ENCODE data around the gene CARS1.

CARS1 gene

DNA sequence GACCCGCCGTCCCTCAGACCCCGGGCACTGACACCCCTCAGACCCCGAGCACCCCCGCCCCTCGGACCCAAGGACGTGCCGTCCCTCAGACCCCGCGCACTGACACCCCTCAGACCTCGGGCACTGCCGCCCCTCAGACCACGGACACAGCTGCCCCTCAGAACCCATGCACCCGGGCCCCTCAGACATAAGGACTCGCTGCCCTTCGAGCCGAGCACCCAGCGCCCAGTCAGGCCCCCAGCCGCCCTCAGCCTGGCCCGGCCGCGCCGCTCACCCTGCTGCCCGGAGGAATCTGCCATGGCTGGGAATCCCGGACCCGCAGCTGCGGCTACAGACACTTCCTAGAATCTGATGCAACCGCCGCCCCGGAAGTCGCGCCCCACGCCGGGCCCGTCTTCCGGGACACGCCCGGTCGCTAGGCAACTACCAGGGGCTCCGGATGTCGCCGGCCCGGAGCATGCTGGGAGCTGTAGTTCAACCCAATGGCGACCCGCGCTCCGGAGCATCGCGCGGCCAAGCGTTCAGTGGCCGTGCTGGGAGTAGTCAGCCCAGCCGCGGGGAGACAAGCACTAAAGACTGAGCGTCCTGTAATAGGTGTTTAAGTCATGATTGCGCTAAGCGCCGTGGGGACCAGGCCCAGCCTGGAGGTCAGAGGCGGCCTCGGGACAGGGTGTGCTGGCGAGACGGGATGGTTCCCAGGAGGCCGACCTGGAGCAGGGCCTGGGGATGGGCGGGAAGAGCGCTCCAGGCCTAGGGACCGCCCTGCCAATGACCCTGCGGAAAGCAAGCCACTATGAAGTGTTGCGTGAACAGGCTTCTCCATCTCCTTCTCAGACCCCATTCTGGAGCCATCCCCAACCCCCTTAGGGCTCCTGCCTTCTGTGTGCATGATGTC is at the start of gene CARS1:
Gene CARS1, minus strand, starts transcription at position 355 of the 895 bp plus-strand sequence. Its CDS starts 56 bp downstream, at position 299.
- peak; percentile 46 to 86 for DNase-seq

DNA sequence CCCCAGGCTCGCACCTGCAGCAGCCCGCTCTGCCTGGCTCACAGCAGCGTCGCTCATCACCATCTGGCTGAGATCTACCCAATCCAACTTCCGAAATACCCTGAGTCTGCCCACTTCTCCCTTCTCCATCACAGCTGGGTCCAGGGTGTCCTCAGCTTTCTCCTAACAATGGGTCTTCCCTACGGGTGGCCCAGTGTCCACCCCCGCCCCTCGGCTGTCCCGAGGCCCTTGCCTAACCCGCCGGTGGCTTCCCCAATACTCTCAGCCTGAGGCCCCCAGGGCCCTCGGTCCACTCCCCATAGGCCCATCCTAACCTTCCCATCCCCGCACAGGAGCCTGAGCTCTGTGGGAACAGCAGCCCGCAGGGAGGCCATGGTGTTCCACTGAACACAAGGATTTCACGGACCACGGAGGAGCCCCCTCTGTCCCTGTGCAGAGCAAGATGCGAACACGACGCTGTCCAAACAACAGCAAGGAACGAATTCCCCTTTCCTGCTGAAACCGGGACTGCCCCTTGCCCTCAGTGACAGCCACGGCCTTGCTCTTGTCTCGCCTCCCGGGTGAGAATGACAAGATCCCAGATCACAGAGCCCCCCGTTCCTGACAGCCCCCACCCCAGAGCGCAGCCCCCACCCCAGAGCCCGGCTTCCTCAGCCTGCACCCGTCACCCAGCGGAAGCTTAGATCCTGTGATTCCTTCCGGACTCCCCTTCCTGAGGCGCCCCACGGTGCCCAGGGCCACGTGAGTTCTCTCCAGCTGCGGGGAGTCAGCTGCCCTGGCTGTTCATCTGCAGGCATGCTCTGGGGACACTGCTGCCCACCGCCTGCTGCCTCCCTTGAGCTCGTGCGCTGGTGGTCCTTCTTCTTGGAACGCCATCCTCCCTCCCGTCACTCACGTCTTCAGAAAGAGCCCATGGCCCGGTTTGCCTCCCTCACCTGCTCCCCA is 48.8 kb upstream of the CARS1 start:
- no peak for DNase-seq

DNA sequence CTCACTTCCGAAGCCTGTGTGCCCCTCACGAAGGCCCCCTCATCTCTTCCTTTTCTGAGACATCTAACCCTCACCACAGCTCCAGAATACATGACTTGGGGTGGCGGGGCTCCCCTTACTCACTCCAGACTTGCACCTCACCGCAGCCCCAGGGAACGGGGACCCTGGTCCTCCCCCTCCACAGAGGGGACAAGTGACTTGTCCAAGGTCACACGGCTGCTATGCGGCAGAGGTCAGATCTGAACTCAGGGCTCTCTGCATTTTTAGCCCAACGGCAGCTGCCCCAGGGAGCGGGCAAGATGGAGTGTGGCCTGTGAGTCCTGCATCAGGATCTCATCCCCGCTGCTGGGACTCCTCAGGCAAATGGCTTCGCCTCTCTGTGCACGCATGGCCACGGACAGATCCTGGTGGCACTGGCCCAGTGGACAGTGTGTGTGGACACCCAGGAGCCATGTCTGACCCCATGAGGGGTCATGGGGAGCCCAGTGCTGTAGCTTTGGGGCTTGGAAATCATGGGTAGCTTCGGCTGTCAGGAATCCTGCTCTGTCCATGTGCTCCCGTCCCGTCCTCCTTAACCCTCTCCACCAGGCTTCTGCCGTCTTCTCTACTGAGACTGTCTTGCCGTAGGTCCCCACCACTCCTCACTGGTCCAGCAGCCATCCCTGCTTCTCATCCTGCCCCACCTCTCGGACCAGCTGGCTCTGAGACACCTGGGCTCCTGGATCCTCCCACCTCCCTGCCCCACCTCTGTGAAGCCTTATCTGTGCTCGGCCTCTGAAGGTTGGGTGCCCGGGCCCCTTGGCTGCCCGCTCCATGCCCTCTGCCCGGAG is 48.0 kb upstream of the CARS1 start:
- no peak for DNase-seq

DNA sequence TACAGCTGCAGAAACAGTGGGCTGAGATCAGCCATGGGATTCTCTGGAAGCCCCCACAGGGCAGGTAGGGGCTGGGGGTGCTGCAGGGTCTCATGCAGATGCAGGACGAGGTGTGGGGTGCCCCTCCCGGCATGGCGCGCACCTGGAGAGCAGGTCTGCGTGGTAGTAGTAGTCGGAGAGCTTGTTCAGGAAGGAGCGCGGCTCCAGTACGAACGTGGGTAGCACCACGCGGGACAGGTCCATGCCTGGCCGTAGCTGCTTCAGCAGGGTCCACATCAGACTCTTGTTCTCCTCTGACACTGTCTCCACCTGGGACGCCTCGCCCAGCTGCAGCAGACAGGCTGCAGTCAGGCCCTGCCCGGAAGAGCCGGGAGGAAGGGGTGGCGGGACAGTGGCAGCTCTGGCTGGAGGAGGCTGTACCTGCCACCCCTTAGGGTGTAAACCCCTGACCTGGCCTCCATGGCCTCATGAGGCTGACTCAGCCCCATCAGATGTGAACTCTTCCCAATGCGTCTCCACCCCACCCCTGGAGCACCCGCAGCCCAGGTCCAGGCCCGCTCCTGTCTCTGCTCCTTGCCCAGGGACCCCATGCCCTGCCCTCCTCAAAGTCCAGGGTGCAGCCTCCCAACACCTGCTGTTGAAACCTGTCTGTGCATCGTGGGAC is 47.0 kb upstream of the CARS1 start:
- no peak for DNase-seq

DNA sequence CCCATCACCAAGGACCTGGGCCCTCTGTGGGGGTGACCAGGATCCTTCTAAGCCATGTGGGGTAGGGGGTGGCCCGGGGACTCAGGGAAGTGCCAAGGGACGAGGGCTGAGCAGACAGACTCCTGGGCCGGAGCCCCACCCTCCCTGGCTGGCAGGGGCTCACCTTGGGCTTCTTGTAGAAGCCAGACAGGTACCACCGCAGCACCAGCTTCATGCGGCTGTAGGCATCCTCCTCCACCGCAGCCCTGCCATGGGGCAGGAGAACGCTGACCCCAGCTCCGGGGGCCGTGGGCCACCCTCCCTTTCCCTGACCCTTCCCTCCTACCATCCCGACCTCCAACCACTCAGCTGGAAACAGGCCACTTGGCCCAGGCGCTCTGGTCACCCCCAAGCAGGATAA is 45.9 kb upstream of the CARS1 start:
- DNase-seq: no peak

DNA sequence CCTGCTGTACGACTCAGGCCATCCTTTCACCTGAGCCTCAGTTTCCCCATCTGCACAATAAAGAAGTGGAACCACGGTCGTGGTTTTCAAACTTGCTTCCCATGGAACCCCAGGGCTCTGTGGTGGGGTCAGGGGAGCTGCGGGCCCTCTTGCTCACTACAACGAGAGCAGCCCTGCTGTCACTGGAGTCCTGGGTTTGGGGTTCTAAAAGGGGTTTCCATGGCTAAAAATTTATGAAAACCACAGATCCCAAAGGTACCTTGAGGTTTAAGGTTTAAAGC is 45.4 kb upstream of the CARS1 start:
- DNase-seq: no peak

DNA sequence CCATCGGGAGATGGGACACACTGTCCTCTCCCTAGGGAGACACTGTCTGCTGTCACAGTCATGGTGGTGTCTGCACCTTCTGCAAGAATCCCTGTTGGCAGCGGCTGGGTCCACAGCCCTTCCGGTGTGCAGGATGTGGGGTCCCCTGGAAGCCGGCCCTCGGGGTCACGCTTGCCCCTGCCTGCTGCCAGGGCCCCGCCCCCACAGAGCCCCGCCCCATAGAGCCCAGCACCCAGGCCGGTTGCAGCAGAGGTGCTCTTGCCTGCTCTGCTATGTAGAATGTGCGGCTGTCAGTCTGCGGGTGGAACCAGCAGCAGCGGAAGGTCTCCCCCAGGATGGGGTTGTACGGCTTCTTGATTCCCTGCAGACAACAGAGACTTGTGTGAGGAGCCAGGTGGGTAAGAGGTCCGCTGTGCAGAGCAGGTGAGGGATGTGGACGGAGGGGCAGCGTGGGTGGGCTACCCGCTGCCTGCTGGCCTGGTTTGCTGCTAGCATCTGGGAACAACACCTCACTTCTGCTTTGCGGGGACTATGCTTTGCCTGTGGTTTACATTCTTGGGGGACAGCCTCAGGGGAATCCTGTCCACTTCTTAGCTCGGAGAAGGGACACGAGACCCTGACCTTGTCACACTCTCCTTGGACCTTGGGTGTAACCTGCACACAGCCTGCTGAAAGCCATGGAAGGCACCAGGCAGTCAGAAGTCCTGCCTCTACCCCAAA is 44.9 kb upstream of the CARS1 start:
- no peak for DNase-seq

DNA sequence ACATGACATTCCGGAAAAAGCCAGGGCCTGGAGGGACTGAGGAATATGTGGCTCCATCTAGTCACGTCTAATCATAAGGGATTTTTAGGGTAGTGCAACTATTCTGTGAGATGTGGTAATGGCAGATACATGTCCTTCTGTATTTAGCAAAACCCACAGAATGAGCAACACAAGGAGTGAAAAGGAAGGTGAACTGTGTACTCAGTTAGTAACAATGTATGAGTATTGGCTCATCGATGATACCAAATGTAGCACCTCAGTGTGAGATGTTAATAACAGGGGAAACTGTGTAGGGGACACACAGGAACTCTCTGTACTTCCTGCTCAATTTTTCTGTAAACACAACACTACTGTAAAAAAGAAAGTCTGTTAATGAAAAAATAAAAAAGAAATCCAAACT is 42.0 kb upstream of the CARS1 start:
- DNase-seq: no peak

DNA sequence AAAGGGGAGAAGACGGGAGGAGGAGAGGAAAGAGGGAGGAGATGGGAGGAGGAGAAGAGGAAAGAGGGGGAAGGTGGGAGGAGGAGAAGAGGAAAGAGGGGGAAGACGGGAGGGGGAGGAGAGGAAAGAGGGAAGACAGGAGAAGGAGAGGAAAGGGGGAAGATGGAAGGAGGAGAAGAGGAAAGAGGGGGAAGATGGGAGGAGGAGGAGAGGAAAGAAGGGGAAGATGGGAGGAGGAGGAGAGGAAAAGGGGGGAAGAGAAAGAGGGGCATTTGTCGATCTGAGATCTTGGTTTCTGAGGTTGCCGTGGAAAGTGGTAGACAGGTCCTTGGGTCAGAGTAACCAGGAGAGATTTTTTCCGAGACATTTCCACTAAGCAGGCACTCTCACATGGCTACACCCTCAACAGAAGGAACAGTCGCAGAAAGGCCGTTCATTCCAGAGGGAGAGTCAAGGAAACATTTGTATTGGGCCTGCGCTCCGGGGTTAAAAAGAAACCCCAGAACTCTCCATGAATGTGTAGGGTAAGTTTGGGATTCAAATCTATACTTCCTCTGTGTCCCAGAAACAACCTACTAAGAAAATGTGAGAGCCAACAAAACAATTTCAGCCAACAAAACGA is 39.8 kb upstream of the CARS1 start:
- DNase-seq: no peak

DNA sequence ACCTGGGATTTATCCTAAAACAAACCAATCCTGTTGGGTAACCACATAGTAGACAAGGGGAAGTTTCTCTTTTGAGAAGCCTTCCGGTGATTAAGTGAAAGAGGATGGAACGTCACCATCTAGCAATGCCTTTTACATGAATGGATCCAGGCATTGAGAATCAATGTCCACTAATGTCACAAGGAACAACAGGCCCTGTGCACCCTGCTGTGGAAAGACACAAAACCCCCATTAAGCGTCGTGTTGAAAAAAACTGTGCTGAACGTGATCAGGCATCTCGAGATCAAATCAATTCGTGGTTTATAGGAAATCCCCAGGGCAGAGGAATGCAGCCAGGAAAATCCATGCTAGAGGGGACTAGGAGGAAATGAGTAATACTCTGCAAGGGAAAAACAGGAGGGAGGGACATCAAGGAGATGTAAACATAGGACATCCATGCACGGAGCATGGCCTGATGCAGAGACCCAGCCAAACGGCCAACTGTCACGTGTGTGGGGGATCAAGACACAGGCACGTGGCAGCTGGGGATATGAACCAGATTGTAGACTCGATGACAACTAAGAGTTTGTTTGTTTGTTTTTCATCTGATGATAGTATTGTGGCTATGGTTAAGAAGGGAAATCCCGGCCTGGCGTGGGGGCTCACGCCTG is 38.6 kb upstream of the CARS1 start:
- DNase-seq: no peak

DNA sequence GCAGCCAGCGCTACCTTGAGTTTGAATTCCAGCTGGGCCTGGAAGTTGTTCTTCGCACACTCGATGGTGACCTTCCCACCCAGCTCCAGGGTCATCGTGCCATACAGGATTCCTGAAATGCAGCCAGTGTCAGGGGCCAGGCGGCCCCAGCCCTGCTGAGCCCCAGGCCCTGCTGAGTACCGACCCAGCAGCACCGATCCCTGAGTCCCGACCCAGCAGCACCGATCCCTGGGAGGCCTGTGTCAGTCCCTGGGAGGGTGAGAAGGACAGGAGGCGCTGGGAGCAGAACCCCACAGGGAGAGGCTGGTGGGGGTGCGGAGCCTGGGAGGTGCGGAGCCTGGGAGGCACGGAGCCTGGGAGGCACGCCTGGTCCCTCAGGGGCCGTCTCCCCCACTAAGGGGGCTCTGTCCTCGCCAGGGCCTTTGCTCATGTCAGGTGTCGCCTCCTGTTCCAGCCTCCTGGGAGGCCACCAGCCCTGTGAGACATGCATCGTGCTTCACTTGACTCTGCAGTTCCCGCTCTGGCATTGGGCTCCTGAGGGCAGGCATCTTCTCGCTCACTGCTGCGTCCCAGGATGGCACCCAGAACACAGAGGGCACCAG is 37.1 kb upstream of the CARS1 start:
- no peak for DNase-seq

DNA sequence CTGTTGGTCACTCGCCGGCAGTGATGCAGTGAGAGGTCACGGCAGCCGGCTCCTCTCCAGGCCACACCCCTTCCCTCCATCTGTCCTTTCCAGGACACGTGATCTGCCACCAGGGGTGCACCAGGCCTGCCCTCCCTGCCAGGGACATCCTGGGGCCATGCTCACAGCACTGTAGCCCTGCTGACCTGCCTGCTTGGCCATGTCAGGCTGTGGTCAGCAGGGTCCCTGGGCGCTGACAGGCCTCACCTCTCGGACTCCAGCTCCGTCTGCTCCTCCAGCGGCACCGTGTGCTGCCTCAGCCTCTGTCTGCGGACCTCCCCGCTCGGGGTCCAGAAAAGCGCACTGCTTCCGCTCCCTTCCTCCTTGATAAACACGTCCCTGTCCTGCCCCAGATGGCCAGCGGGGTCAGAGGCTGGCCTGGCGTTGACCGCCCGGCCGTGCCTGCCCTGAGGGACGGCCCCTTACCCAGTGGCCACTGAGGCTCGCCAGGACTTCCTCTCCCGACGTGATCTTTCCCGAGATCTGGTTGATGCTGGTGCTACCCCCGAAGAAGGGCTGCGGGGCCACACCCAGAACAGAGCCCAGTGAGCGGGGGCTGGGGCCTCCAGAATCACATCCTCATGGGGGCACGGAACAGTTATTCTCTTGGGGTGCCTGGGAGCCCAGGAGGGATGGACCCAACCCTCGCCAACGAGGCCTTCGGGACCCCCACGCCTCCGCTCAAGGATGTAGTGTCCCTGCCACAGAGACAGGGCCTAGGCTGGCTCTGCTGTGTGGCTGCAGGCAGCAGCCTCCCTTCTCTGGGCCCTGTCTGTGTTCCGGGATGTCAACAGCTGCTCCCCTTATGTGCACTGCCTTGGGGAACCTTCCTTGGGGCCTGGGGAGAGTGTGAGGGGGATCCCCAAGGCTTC is 36.3 kb upstream of the CARS1 start:
- peak in 1 of 2 experiments; percentile 3 for DNase-seq

DNA sequence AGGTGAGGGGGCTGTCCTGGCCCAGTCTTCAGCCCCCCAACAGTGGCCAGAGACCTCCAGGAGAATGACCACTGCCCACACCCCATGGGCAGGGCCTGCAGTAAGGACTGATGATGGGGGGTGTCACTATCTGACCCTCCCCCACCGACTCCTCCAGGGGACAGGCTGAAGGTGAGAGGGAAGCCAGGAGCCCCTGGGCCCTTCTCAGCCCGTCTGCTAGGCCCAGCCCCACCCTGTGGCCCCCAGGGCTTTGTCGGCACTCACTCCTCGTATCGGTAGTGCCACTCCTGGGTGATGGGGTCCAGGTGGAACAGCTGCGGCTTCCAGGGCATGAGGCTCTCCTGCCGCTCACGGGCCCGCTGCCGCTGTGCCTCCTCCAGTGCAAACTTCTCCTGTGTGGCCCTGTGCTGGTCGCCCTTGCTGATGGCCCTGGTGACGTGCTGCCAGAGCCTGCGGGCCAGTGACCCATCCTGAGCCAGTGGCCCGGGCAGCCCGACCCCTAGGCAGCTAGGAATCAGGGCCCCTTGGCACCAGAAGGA is 35.4 kb upstream of the CARS1 start:
- DNase-seq: no peak

DNA sequence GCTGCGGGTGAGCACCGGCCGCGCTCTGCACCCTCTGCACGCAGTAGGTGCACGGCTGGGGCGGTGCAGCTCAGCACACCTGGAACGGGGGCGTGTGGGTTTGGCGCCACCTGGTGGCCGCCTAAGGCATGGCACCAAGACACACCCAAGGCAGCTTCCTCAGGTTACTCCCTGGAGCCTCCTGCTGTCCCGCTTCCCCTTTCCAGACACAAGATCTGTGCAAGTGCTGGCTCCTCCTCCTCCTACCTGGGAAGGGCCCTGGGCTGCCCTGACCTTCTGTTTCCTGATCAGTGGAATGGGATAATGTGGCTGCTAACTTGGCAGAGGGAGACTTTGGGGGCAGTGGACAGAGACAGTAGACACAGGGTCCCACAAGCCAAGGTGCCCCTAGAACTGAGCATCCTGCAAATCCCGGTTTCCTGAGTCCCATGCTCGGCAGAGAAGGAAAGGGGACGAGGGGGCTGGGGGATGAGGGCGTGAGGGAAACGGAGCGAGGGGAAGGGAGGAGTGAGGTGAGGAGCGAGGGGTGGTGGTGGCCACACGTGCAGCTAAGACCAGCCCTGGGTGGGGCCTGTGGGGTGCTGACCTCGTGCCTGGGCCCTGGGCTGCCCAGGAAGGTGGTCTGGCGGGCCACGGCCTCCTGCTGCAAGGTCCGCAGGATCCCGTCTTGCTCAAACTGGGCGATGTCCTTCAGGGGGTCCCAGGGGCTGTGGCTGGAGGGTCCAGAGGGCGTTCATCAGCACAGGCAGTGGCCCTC is 34.8 kb upstream of the CARS1 start:
- DNase-seq: peak; percentile 20 to 24

DNA sequence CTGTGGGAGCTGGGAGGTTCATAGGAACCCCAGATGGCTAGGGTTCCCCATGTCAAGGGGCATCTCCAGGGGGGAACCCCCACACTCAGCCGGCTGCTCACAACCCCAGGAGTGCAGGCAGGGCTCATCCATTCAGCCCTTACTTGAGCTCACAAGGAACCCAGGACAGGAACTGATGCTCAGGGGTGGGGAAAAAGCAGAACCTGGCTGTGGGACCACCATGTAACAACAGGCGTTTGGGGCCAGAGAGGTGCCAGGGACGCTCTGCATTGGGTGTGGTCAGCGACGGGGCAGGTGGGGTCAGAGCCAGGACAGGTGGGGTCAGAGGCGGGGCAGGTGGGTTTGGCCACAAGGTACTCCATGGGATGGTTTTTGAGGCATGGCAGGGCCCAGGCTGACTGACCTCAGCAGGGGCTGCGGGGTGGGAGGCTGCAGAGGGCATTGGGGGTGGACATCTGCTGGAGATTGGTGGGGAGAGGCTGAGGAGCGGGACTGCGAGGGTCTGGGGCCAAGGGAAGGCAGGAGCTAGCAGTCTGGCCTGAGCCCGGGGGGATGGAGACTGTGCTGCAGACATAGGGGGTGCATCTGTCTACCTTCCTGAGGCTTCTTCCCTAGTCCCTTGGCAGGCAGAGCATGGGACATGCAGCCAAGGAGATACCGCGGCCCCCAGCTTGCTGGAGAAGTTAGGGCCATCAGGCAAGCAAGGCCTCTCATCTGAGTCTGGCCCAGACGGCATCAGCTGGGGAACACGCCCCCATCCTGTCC is 34.0 kb upstream of the CARS1 start:
- DNase-seq: no peak

DNA sequence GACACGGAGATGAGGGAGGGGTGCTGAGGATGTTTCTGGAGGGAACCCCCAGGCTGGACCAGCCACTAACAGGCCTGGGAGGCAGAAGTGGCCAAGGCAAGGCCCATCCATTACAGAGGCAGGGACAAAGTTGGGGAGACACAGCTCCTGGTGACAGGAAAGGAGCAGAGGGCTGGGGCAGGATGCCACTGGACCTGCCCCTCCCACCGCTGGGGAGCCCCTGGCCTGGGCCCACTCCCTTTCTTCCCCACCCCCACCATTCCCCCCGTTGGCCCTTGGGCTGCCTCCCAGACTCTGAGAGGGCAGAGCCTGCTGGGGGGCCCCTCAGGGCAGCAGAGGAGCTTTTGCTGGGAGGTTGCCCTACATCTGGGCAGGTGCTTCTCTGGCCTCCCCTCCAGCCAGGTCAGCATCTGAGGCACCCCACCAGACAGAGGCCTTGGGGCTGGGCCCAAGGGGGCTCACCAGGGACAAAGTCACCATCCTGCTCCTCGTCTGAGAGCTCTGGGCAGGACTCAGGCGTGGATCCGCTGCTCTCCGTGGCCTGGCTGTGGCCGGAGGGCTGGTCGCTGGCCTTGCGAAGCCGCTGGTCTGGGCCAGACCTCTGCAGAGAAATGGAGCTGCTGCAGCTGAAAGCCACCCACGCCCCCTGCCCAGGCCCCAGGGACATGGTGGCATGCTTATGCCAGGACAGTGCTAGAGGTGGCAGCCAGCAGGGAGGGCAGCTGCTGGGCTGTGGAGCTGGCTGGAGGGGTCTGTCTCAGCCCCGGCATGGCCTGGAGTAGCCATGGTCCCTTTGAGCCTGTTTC is 33.1 kb upstream of the CARS1 start:
- DNase-seq: no peak
